K562 (cell line): Measurements from ENCODE around the gene ABCB9. TPM values are rescaled to one million over a fixed set of nuclear protein-coding genes. Genes with fewer than 3 reads are reported as not detected.

Source experiments
- ARNT ChIP-seq, 2 experiments: fragments of 450-650 bp; IDR thresholded peaks; 2 replicates each; pipeline ENCODE4 v1.6.1; 2016; ENCODE audit warnings: mild to moderate bottlenecking in 1 of 2
- FOSL1 ChIP-seq: fragments of 200-800 bp; sonication (Bioruptor generic); conservative IDR thresholded peaks from 2 replicates; pipeline ENCODE4 v1.6.1; 2016; ENCODE audit warnings: missing genetic modification characterization, missing compliant biosample characterization
- KDM1A ChIP-seq, 2 experiments: fragments of 450-650 bp; IDR thresholded peaks; 2 replicates each; pipeline ENCODE4 v1.6.1; 2016; ENCODE audit warnings: mild to moderate bottlenecking in 2 of 2
- MEIS2 ChIP-seq: fragments of 450-650 bp; IDR thresholded peaks from 2 replicates; pipeline ENCODE4 v1.6.1; 2014; ENCODE audit warnings: mild to moderate bottlenecking; ENCODE audit not compliant: partially characterized antibody
- NBN ChIP-seq: fragments of 450-650 bp; IDR thresholded peaks from 2 replicates; pipeline ENCODE4 v1.6.1; 2016; ENCODE audit warnings: low read depth, mild to moderate bottlenecking
- NFIC ChIP-seq: fragments of 450-650 bp; IDR thresholded peaks from 2 replicates; pipeline ENCODE4 v1.6.1; 2017; ENCODE audit warnings: mild to moderate bottlenecking, inconsistent platforms
- NR2C1 ChIP-seq, 2 experiments: fragments of 450-650 bp; IDR thresholded peaks; 2 replicates each; pipeline ENCODE4 v1.6.1; 2017; ENCODE audit warnings: mild to moderate bottlenecking in 2 of 2, antibody characterized with exemption in 1 of 2, inconsistent platforms in 1 of 2, missing compliant biosample characterization in 1 of 2, missing genetic modification characterization in 1 of 2
- ZKSCAN8 ChIP-seq: fragments of 200-800 bp; sonication (Bioruptor generic); IDR thresholded peaks from 2 replicates; pipeline ENCODE4 v1.6.1; 2016; ENCODE audit warnings: missing genetic modification characterization, missing compliant biosample characterization
- ZSCAN29 ChIP-seq: fragments of 450-650 bp; IDR thresholded peaks from 2 replicates; pipeline ENCODE4 v1.6.1; 2017
- polyA plus RNA-seq, 8 experiments: library from polyadenylated mRNA; depleted of rRNA in 4 of 8; stranded (reverse) in 5 of 8; unstranded in 3 of 8; fragments of >200 nt; fragmentation: Nextera tagmentation in 2 of 8; fragmentation: Illumina TruSeq in 1 of 8; extraction: Ambion mirVana in 2 of 8; extraction: Trizol in 1 of 8; gene quantifications; 2 replicates each; pipeline versions ENCODE4 v1.2.1 to v1.2.3, GENCODE V29; 2011 to 2014; ENCODE audit warnings: inconsistent platforms in 1 of 8, missing spikeins in 1 of 8
- total RNA-seq, 7 experiments: library from RNA; depleted of rRNA in 6 of 7; stranded (reverse); fragments of >200 nt in 6 of 7; fragmentation: Illumina TruSeq in 2 of 7; extraction: Trizol in 2 of 7; gene quantifications; 2 replicates each; pipeline versions ENCODE4 v1.2.1 to v1.2.3, GENCODE V29; 2011 to 2021; ENCODE audit warnings: low replicate concordance in 1 of 7
- TF ChIP-seq, protein P1 (sequence below): fragments of 450-650 bp; IDR thresholded peaks from 2 replicates; pipeline ENCODE4 v1.6.1; 2016; ENCODE audit warnings: mild to moderate bottlenecking, moderate library complexity
- TF ChIP-seq, protein P2 (sequence below), 2 experiments: fragments of 450-650 bp; conservative IDR thresholded peaks; 2 replicates each; pipeline ENCODE4 v1.6.1; 2017; ENCODE audit warnings: mild to moderate bottlenecking in 2 of 2, moderate library complexity in 2 of 2

The ABCB9 gene
- total and polyA plus RNA-seq, 9 of the 15 experiments (the other 6 are each of a cell fraction or from before 2014, with no cell fraction given): 0.20 to 12.6 (median 6.2) TPM

DNA sequence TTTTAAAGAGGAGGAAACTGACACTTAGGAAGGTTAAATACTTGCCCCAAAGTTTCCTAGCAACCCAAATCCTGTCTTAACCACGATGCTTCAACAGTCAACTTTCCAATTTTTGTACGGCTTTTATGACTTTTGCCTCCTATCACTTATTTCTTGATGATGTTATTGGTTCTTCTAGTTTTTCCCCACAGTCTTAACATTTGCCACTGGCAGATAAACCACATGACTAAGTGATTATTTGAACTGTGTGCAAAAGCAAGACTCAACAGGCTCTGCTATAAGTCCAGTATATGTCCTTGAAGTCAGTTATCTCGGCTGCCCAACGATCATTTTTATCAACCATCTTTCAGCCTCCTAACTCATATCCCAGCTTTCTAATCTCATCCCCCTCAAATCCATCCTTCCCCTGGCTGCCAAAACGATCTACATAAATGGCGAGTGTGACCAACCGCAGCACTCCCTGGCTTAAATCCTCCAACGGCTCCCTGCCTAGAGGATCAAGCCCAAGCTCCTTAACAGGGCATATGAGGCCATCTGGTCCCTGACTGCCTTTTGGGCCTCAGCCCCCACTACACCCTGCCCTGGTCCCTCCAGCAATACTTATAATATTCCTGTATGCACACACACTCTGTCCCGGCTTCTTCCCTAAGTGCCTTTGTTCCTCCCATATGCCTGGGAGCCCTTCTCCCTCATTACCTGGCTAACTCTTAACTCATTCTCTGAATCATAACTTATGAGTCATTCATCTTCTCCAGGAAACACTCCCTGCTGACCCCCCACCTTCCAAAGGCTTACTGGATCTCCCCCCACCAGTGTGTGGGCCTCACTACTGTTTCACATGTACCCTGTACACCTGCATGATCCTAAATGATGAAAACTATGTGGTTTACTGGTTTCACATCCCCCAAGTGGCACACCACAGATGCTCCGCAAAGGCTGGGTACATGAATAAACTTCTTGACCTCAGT, 79.1 kb downstream of the ABCB9 start (continued):
- TF ChIP-seq, protein P1, sequence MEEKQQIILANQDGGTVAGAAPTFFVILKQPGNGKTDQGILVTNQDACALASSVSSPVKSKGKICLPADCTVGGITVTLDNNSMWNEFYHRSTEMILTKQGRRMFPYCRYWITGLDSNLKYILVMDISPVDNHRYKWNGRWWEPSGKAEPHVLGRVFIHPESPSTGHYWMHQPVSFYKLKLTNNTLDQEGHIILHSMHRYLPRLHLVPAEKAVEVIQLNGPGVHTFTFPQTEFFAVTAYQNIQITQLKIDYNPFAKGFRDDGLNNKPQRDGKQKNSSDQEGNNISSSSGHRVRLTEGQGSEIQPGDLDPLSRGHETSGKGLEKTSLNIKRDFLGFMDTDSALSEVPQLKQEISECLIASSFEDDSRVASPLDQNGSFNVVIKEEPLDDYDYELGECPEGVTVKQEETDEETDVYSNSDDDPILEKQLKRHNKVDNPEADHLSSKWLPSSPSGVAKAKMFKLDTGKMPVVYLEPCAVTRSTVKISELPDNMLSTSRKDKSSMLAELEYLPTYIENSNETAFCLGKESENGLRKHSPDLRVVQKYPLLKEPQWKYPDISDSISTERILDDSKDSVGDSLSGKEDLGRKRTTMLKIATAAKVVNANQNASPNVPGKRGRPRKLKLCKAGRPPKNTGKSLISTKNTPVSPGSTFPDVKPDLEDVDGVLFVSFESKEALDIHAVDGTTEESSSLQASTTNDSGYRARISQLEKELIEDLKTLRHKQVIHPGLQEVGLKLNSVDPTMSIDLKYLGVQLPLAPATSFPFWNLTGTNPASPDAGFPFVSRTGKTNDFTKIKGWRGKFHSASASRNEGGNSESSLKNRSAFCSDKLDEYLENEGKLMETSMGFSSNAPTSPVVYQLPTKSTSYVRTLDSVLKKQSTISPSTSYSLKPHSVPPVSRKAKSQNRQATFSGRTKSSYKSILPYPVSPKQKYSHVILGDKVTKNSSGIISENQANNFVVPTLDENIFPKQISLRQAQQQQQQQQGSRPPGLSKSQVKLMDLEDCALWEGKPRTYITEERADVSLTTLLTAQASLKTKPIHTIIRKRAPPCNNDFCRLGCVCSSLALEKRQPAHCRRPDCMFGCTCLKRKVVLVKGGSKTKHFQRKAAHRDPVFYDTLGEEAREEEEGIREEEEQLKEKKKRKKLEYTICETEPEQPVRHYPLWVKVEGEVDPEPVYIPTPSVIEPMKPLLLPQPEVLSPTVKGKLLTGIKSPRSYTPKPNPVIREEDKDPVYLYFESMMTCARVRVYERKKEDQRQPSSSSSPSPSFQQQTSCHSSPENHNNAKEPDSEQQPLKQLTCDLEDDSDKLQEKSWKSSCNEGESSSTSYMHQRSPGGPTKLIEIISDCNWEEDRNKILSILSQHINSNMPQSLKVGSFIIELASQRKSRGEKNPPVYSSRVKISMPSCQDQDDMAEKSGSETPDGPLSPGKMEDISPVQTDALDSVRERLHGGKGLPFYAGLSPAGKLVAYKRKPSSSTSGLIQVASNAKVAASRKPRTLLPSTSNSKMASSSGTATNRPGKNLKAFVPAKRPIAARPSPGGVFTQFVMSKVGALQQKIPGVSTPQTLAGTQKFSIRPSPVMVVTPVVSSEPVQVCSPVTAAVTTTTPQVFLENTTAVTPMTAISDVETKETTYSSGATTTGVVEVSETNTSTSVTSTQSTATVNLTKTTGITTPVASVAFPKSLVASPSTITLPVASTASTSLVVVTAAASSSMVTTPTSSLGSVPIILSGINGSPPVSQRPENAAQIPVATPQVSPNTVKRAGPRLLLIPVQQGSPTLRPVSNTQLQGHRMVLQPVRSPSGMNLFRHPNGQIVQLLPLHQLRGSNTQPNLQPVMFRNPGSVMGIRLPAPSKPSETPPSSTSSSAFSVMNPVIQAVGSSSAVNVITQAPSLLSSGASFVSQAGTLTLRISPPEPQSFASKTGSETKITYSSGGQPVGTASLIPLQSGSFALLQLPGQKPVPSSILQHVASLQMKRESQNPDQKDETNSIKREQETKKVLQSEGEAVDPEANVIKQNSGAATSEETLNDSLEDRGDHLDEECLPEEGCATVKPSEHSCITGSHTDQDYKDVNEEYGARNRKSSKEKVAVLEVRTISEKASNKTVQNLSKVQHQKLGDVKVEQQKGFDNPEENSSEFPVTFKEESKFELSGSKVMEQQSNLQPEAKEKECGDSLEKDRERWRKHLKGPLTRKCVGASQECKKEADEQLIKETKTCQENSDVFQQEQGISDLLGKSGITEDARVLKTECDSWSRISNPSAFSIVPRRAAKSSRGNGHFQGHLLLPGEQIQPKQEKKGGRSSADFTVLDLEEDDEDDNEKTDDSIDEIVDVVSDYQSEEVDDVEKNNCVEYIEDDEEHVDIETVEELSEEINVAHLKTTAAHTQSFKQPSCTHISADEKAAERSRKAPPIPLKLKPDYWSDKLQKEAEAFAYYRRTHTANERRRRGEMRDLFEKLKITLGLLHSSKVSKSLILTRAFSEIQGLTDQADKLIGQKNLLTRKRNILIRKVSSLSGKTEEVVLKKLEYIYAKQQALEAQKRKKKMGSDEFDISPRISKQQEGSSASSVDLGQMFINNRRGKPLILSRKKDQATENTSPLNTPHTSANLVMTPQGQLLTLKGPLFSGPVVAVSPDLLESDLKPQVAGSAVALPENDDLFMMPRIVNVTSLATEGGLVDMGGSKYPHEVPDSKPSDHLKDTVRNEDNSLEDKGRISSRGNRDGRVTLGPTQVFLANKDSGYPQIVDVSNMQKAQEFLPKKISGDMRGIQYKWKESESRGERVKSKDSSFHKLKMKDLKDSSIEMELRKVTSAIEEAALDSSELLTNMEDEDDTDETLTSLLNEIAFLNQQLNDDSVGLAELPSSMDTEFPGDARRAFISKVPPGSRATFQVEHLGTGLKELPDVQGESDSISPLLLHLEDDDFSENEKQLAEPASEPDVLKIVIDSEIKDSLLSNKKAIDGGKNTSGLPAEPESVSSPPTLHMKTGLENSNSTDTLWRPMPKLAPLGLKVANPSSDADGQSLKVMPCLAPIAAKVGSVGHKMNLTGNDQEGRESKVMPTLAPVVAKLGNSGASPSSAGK: peak; percentile 69
- TF ChIP-seq ZSCAN29 (no peak), KDM1A (IDR thresholded peaks at IDR 0.05) (peak; percentile 95 to 96), ZKSCAN8 (CRISPR knock-in tag) (0 out of 2 replicates have a peak, but pooled peaks have one; percentile 60), MEIS2 (peak; percentile 82), NFIC (peak; percentile 80), ARNT (IDR thresholded peaks at IDR 0.05) (peak; percentile 52 to 71; a peak in 2 of 4 replicates), NBN (peak; percentile 86), FOSL1 (peak; percentile 96), NR2C1 (IDR thresholded peaks at IDR 0.05) (no peak), NR2C1 (tag; IDR thresholded peaks at IDR 0.05) (0 out of 2 replicates have a peak, but pooled peaks have one; percentile 41)
- TF ChIP-seq, protein P2, sequence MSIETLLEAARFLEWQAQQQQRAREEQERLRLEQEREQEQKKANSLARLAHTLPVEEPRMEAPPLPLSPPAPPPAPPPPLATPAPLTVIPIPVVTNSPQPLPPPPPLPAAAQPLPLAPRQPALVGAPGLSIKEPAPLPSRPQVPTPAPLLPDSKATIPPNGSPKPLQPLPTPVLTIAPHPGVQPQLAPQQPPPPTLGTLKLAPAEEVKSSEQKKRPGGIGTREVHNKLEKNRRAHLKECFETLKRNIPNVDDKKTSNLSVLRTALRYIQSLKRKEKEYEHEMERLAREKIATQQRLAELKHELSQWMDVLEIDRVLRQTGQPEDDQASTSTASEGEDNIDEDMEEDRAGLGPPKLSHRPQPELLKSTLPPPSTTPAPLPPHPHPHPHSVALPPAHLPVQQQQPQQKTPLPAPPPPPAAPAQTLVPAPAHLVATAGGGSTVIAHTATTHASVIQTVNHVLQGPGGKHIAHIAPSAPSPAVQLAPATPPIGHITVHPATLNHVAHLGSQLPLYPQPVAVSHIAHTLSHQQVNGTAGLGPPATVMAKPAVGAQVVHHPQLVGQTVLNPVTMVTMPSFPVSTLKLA (conservative IDR thresholded peaks at IDR 0.05): peak in 1 of 2 experiments; percentile 39; a peak in 1 of 4 replicates
